Panc1 (cell line): ENCODE measurements around the gene MYO5B. TPM values are rescaled to one million over a fixed set of nuclear protein-coding genes. Genes with fewer than 3 reads are reported as not detected.
"Not testable (repeated sequence)": the region's sequence is repeated elsewhere in the genome, so short reads cannot be mapped to it uniquely, and the experiment has no call there.

Experiments
- ATAC-seq: fragments of 200-7000 bp; cut with Tn5 transposase; 2 replicates; pipeline ENCODE4 v1.9.1; 2020; ENCODE audit warnings: mild to moderate bottlenecking, moderate library complexity
- BruUV-seq: library from RNA; stranded (reverse); fragments of 400-500 nt; replicated peaks from 2 replicates; lab custom pipeline; 2021; lab: Mats Ljungman, UMichigan
- CTCF ChIA-PET: fragments of 300-600 bp; sonication (Branson Sonifier 250); formaldehyde crosslinking; loops from one replicate; lab custom pipeline; 2022; ENCODE audit warnings: antibody characterized with exemption; lab: Charles Lee
- POLR2A ChIA-PET: fragments of 300-600 bp; sonication (Branson Sonifier 250); formaldehyde crosslinking; loops from one replicate; lab custom pipeline; 2022; ENCODE audit warnings: antibody characterized with exemption; lab: Charles Lee
- DNase-seq: peaks from one replicate; pipeline ENCODE4 v3.0.0-alpha.2; 2010; ENCODE audit warnings: low read depth, low spot score
- H3K27ac ChIP-seq: 2 replicates; pipeline ENCODE4 v1.5.1; 2011; ENCODE audit warnings: mild to moderate bottlenecking, low read length, inconsistent platforms
- H3K27me3 ChIP-seq: fragments of 200-500 bp; sonication (Bioruptor generic); 2 replicates; pipeline ENCODE4 v1.6.0; 2014; ENCODE audit warnings: low read length, inconsistent platforms; ENCODE audit not compliant: control insufficient read depth, insufficient read depth
- H3K36me3 ChIP-seq: fragments of 200-500 bp; sonication (Bioruptor generic); 2 replicates; pipeline ENCODE4 v1.5.1; 2014; ENCODE audit warnings: inconsistent platforms, mild to moderate bottlenecking, low read length, moderate library complexity; ENCODE audit not compliant: control insufficient read depth, insufficient read depth
- H3K4me1 ChIP-seq: 2 replicates; pipeline ENCODE4 v1.5.1; 2011; ENCODE audit warnings: inconsistent platforms, mild to moderate bottlenecking, low read length, moderate library complexity; ENCODE audit not compliant: control insufficient read depth, insufficient read depth
- H3K4me3 ChIP-seq, 2 experiments: 2 replicates each; pipeline ENCODE4 v1.5.1; 2011 to 2012; ENCODE audit warnings: low read depth in 2 of 2, low read length in 2 of 2, mild to moderate bottlenecking in 2 of 2, inconsistent platforms in 1 of 2, moderate library complexity in 1 of 2
- H3K9me3 ChIP-seq: fragments of 200-500 bp; sonication (Bioruptor generic); 2 replicates; pipeline ENCODE4 v1.5.1; 2014; ENCODE audit warnings: low read depth, mild to moderate bottlenecking, inconsistent platforms, low read length, moderate library complexity; ENCODE audit not compliant: control insufficient read depth, insufficient read depth
- CTCF ChIP-seq: fragments of 450-650 bp; IDR thresholded peaks from 2 replicates; pipeline ENCODE4 v1.5.1; 2017; ENCODE audit warnings: mild to moderate bottlenecking
- POLR2AphosphoS5 ChIP-seq: IDR thresholded peaks from 2 replicates; pipeline ENCODE4 v1.6.1; 2012; ENCODE audit warnings: mild to moderate bottlenecking, low read depth, low read length, moderate library complexity
- SIN3A ChIP-seq: IDR thresholded peaks from 2 replicates; pipeline ENCODE4 v1.6.1; 2012; ENCODE audit warnings: low read depth, mild to moderate bottlenecking, low read length, moderate library complexity, borderline replicate concordance; ENCODE audit not compliant: insufficient read depth
- TCF7L2 ChIP-seq: IDR thresholded peaks from 2 replicates; pipeline ENCODE4 v1.6.1; 2011; ENCODE audit warnings: mild to moderate bottlenecking, low read depth, low read length, inconsistent platforms
- in situ Hi-C: cut with HindIII; loops from 2 replicates; pipeline ENCODE4 v1.10.0; 2016; ENCODE audit warnings: low sequenced_read_pairs, low pct_unique_long_range_greater_than_20kb
- intact Hi-C: fragments of 100-400 bp; cut with micrococcal nuclease; formaldehyde crosslinking; loops from one replicate; pipeline ENCODE4 v1.10.0; 2022; ENCODE audit not compliant: unreplicated experiment
- total RNA-seq: library from RNA; stranded (reverse); gene quantifications from one replicate; pipeline ENCODE4 v1.2.1, GENCODE V29; 2021; ENCODE audit not compliant: unreplicated experiment
- TF ChIP-seq, protein P1 (sequence below), 2 experiments: IDR thresholded peaks; 2 replicates each; pipeline ENCODE4 v1.6.1; 2011 to 2012; ENCODE audit warnings: low read depth in 2 of 2, control low read depth in 1 of 2, low read length in 1 of 2, mild to moderate bottlenecking in 1 of 2, moderate library complexity in 1 of 2; ENCODE audit not compliant: insufficient read depth in 1 of 2

MYO5B gene
- total RNA-seq, 1 experiment from 2014 or later: 0.31 TPM

DNA sequence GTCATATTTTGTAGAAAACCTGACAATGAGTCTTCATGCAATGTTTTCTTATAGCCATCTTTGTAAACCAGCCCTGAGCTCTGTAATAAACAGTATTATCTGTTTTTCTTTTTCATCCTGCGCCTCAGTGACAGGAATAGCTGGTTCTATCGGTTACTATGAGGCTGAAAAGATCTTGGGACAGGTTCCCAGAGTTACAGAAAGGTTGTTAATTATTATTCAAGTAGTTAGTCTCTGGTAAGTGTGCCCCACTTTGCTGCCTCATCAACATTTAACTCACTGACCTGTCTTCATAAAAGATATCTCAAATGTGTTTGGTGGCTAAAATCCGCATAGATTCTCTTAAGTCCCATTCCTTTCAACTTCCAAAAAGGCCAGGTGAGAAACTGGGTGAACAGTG is 400.2 kb downstream of the MYO5B start:
- Histone ChIP-seq H3K4me1 (no peaks in the 10 kb centered on the region), H3K36me3 (peaks cover 2% of the 10 kb centered on the region; the same call in 1 of the 2 replicates), H3K27me3 (no peaks in the 10 kb centered on the region), H3K4me3 (no peak overlapping the region), H3K27ac (no peak overlapping the region), H3K9me3 (no peaks in the 10 kb centered on the region)
- ChIA-PET CTCF (no interaction called here), POLR2A (interaction anchor here (0.6 kb wide), 1 partner anchor 208 kb away, joined by 10 read pairs; no protein-coding TSS in a partner anchor)
- intact Hi-C loops: no loop called here
- no peak for DNase-seq
- ATAC-seq: no peak
- in situ Hi-C loops: no loop called here
- no TSS peak for BruUV-seq
- no peak for TF ChIP-seq POLR2AphosphoS5
- no peak for TF ChIP-seq CTCF
- TF ChIP-seq SIN3A: no peak
- TF ChIP-seq, protein P1, sequence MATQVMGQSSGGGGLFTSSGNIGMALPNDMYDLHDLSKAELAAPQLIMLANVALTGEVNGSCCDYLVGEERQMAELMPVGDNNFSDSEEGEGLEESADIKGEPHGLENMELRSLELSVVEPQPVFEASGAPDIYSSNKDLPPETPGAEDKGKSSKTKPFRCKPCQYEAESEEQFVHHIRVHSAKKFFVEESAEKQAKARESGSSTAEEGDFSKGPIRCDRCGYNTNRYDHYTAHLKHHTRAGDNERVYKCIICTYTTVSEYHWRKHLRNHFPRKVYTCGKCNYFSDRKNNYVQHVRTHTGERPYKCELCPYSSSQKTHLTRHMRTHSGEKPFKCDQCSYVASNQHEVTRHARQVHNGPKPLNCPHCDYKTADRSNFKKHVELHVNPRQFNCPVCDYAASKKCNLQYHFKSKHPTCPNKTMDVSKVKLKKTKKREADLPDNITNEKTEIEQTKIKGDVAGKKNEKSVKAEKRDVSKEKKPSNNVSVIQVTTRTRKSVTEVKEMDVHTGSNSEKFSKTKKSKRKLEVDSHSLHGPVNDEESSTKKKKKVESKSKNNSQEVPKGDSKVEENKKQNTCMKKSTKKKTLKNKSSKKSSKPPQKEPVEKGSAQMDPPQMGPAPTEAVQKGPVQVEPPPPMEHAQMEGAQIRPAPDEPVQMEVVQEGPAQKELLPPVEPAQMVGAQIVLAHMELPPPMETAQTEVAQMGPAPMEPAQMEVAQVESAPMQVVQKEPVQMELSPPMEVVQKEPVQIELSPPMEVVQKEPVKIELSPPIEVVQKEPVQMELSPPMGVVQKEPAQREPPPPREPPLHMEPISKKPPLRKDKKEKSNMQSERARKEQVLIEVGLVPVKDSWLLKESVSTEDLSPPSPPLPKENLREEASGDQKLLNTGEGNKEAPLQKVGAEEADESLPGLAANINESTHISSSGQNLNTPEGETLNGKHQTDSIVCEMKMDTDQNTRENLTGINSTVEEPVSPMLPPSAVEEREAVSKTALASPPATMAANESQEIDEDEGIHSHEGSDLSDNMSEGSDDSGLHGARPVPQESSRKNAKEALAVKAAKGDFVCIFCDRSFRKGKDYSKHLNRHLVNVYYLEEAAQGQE (IDR thresholded peaks at IDR 0.05; ENCODE audit: insufficient read depth in 1 of 2, low read depth in 2 of 2, low read length in 1 of 2): no peak
- TF ChIP-seq TCF7L2: no peak

- H3K36me3 ChIP-seq, H3K27ac ChIP-seq, intact Hi-C loops, H3K4me3 ChIP-seq, CTCF ChIA-PET, ATAC-seq, DNase-seq, H3K9me3 ChIP-seq, POLR2A ChIA-PET, BruUV-seq, in situ Hi-C loops, H3K27me3 ChIP-seq, H3K4me1 ChIP-seq: not testable (repeated sequence)
These were observed 405.3 kb downstream of the MYO5B start for GRCh38 chr18:49789560-49790134.

- in situ Hi-C loops: no loop called here
- TF ChIP-seq, protein P1 (IDR thresholded peaks at IDR 0.05; ENCODE audit: insufficient read depth in 1 of 2, low read depth in 2 of 2, low read length in 1 of 2): no peak
- no peak for TF ChIP-seq POLR2AphosphoS5
- TF ChIP-seq TCF7L2: no peak
- no peak for TF ChIP-seq SIN3A
- TF ChIP-seq CTCF: no peak
- Histone ChIP-seq H3K4me3 (no peak overlapping the region), H3K4me1 (no peaks in the 10 kb centered on the region), H3K27ac (no peak overlapping the region), H3K36me3 (peaks cover 2% of the 10 kb centered on the region; the same call in 1 of the 2 replicates), H3K27me3 (no peaks in the 10 kb centered on the region), H3K9me3 (no peaks in the 10 kb centered on the region)
- intact Hi-C loops: no loop called here
- CTCF ChIA-PET: interaction anchor here (0.6 kb wide), 1 partner anchor 59 kb away, joined by 7 read pairs; no protein-coding TSS in a partner anchor
- DNase-seq (no peak), ATAC-seq (no peak)
- no TSS peak for BruUV-seq
- POLR2A ChIA-PET: no interaction called here
These were observed 406.5 kb downstream of the MYO5B start for GRCh38 chr18:49788327-49788898.
